ENCODE data around the gene GRID1. TPM values are rescaled to one million over a fixed set of nuclear protein-coding genes. Genes with fewer than 3 reads are reported as not detected.

The GRID1 gene
- total and polyA plus RNA-seq, 10 of the 15 experiments (the other 5 are each of a cell fraction or from before 2014, with no cell fraction given): 0.04 to 0.62 (median 0.08) TPM; not detected in 5

- TF ChIP-seq ZBTB11 (CRISPR knock-in tag; IDR thresholded peaks at IDR 0.05): no peak
Observed at GRCh38 chr10:86350897-86351296, 15.7 kb downstream of the GRID1 start (continued).

GRCh38 chr10:86349940-86350630 is 16.5 kb downstream of the GRID1 start:
- no peak for FAIRE-seq
- in situ Hi-C loops (cut with MboI): no loop called here

More at GRCh38 chr10:86349940-86350630, 16.5 kb downstream of the GRID1 start:
- ChIA-PET SMC1A (ENCODE audit: uncharacterized antibody, unreplicated experiment) (interaction anchor here (2.3 kb wide), 1 partner anchor 11 kb away, joined by 6 read pairs; no protein-coding TSS in a partner anchor), POLR2A (no interaction called here), RAD21 (ENCODE audit: unreplicated experiment) (no interaction called here), CTCF (interaction anchor here (1.0 to 2.0 kb wide), 4 partner anchors 9 to 28 kb away, joined by 3 to 17 read pairs (median 5); no protein-coding TSS in a partner anchor)
- Histone ChIP-seq H3K27me3 (replicated peaks in 1 of 2; ENCODE audit: control insufficient read depth in 2 of 2, insufficient read depth in 2 of 2, low read length in 1 of 2) (peaks cover 0 to 2% of the 10 kb centered on the region in 2 experiments; a peak in 1 of 4 replicates), H4K20me1 (ENCODE audit: control insufficient read depth, insufficient read depth) (peaks cover 2% of the 10 kb centered on the region; the same call in 1 of the 2 replicates), H3K4me1 (ENCODE audit: control insufficient read depth, insufficient read depth, low read length) (peaks cover 4% of the 10 kb centered on the region), H2AFZ (ENCODE audit: control insufficient read depth, low read depth, low read length) (no peak overlapping the region), H3K4me2 (ENCODE audit: control insufficient read depth, insufficient read depth) (no peak overlapping the region), H3K4me3 (no peak overlapping the region), H3K79me2 (ENCODE audit: control insufficient read depth, insufficient read depth, low read length) (no peaks in the 10 kb centered on the region), H3K27ac (ENCODE audit: control insufficient read depth, insufficient read depth) (no peak overlapping the region), H3K36me3 (ENCODE audit: control insufficient read depth in 2 of 2, insufficient read depth in 2 of 2, low read length in 1 of 2) (no peaks in the 10 kb centered on the region), H3K9ac (ENCODE audit: control insufficient read depth, insufficient read depth, low read length) (no peak overlapping the region), H3K9me3 (replicated peaks; ENCODE audit: control insufficient read depth, insufficient read depth, low read length) (no peaks in the 10 kb centered on the region; the same call in 2 of the 3 replicates)
- TF ChIP-seq MTA3 (IDR thresholded peaks at IDR 0.05; ENCODE audit: borderline replicate concordance, low read length): no peak
- no peak for TF ChIP-seq ESRRA (IDR thresholded peaks at IDR 0.05; ENCODE audit: low read length)
- no peak for TF ChIP-seq BMI1 (IDR thresholded peaks at IDR 0.05; ENCODE audit: borderline replicate concordance)
- TF ChIP-seq IKZF2 (IDR thresholded peaks at IDR 0.05): no peak
- TF ChIP-seq NR2F1 (conservative IDR thresholded peaks at IDR 0.05): no peak
- no peak for TF ChIP-seq SMARCA5 (IDR thresholded peaks at IDR 0.05)
- BruUV-seq (replicated peaks): no TSS peak
- ATAC-seq (no peak), DNase-seq (ENCODE audit: low read depth, low spot score) (no peak)
- WGBS (ENCODE audit: insufficient coverage, insufficient replicate concordance, low lambda C conversion rate, missing lambda C conversion rate): 19% methylated on average over 5 of the region's 5 CpGs
- intact Hi-C loops (cut with micrococcal nuclease; ENCODE audit: unreplicated experiment): loop anchor here (10.0 kb wide), 1 partner anchor 555 kb away; no protein-coding TSS in a partner anchor
